ENCODE results near the gene FAM180B. TPM values are rescaled to one million over a fixed set of nuclear protein-coding genes. Genes with fewer than 3 reads are reported as not detected.

Gene FAM180B
- total and polyA plus RNA-seq, 2 of the 4 experiments (the other 2 are of a cell fraction), result not detected

GRCh38 chr11:47539681-47540039 lies 46.8 kb upstream of the FAM180B start:
- TF ChIP-seq RAD21 (IDR thresholded peaks at IDR 0.05; ENCODE audit: low read length) (no peak), USF2 (IDR thresholded peaks at IDR 0.05; ENCODE audit: low read depth, low read length) (no peak), NFE2L2 (IDR thresholded peaks at IDR 0.05; ENCODE audit: low read depth, low read length) (no peak), RCOR1 (IDR thresholded peaks at IDR 0.05; ENCODE audit: insufficient replicate concordance, low read length) (no peak), FOS (IDR thresholded peaks at IDR 0.05; ENCODE audit: low read depth, low read length) (no peak), POLR2A (IDR thresholded peaks at IDR 0.05; ENCODE audit: low read depth, low read length) (no peak), CEBPB (IDR thresholded peaks at IDR 0.05; ENCODE audit: low read depth, low read length) (no peak), MXI1 (IDR thresholded peaks at IDR 0.05; ENCODE audit: borderline replicate concordance, low read depth, low read length) (no peak)
- no peak overlapping the region for H4K5ac ChIP-seq (ENCODE audit: low read depth, low read length)
- H3K4me3 ChIP-seq (ENCODE audit: insufficient read depth, low read depth, low read length), result no peak overlapping the region
- H2BK20ac ChIP-seq (ENCODE audit: low read depth, low read length), result no peak overlapping the region
- no peak overlapping the region for H3K14ac ChIP-seq (replicated peaks; ENCODE audit: low read depth, low read length)
- peaks cover 21% of the 10 kb centered on the region for H3K9me1 ChIP-seq (ENCODE audit: insufficient read depth, low read length)
- H3K23ac ChIP-seq (ENCODE audit: low read depth, low read length), result no peak overlapping the region
- no peak overlapping the region for H3K9ac ChIP-seq (ENCODE audit: low read depth, low read length)
- in situ Hi-C loops (cut with MboI; ENCODE audit: low sequenced_read_pairs) (no loop called here), intact Hi-C loops (cut with micrococcal nuclease) (loop anchor here (10.0 kb wide), 1 partner anchor 55 kb away; no protein-coding TSS in a partner anchor), dilution Hi-C loops (cut with HindIII; ENCODE audit: low sequenced_read_pairs, unreplicated experiment) (no loop called here)
- H3K36me3 ChIP-seq (ENCODE audit: control insufficient read depth, insufficient read depth, low read length), result no peaks in the 10 kb centered on the region; the same call in 1 of the 2 replicates
- no peak for DNase-seq
- no peak overlapping the region for H2AK5ac ChIP-seq (ENCODE audit: low read depth, low read length)
- no peak overlapping the region for H3K18ac ChIP-seq (ENCODE audit: low read depth, low read length)
- peaks cover 97% of the 10 kb centered on the region for H4K20me1 ChIP-seq (ENCODE audit: insufficient read depth, low read length)
- no peak overlapping the region for H3K4ac ChIP-seq (ENCODE audit: low read depth, low read length)
- peaks cover 8 to 70% of the 10 kb centered on the region in 2 experiments for H3K79me1 ChIP-seq (ENCODE audit: low read depth in 1 of 2, low read length in 2 of 2)
- H2AK9ac ChIP-seq (replicated peaks; ENCODE audit: low read depth, low read length, poor library complexity), result no peak overlapping the region
- H4K91ac ChIP-seq (ENCODE audit: insufficient read depth, low read depth, low read length), result no peak overlapping the region
- ATAC-seq (ENCODE audit: low read depth), result no peak
- H3K27me3 ChIP-seq (ENCODE audit: control insufficient read depth, insufficient read depth, low read length), result no peaks in the 10 kb centered on the region
- WGBS, 2 experiments (ENCODE audit: extremely low coverage in 2 of 2, insufficient read length in 1 of 2), result no CpG with 5 or more reads among the region's 2 CpGs
- no peak overlapping the region for H2BK5ac ChIP-seq (ENCODE audit: low read depth, low read length, poor library complexity, severe bottlenecking)
- H3K4me1 ChIP-seq (ENCODE audit: control insufficient read depth, insufficient read depth, low read length), result peaks cover 13% of the 10 kb centered on the region
- POLR2A ChIA-PET (ENCODE audit: unreplicated experiment), result no interaction called here
- CTCF ChIA-PET, result interaction anchor here (1.2 kb wide), 2 partner anchors 20 to 25 kb away, joined by 3 to 4 read pairs; no protein-coding TSS in a partner anchor
- H3K9me3 ChIP-seq (ENCODE audit: control insufficient read depth, insufficient read depth, low read length), result no peaks in the 10 kb centered on the region
- H3K27ac ChIP-seq (ENCODE audit: insufficient read depth, low read length), result no peak overlapping the region
- no peak overlapping the region for H2AFZ ChIP-seq (replicated peaks; ENCODE audit: low read length, poor library complexity)
- H3K56ac ChIP-seq (ENCODE audit: extremely low read depth, insufficient read depth, low read length), result no peak overlapping the region; the same call in 1 of the 2 replicates
- no TSS peak for BruUV-seq (replicated peaks)
- H4K8ac ChIP-seq (ENCODE audit: low read depth in 2 of 2, low read length in 2 of 2), result no peak overlapping the region
- H3K4me2 ChIP-seq (ENCODE audit: low read depth, low read length), result no peak overlapping the region
- H2BK120ac ChIP-seq (ENCODE audit: low read depth, low read length), result no peak overlapping the region
- H2BK15ac ChIP-seq (ENCODE audit: low read depth, low read length), result no peak overlapping the region
